Panc1 (cell line): ENCODE measurements around the gene SCARF2. TPM values are rescaled to one million over a fixed set of nuclear protein-coding genes. Genes with fewer than 3 reads are reported as not detected.

ENCODE experiments used
- ATAC-seq: fragments of 200-7000 bp; cut with Tn5 transposase; 2 replicates; pipeline ENCODE4 v1.9.1; 2020; ENCODE audit warnings: mild to moderate bottlenecking, moderate library complexity
- BruUV-seq: library from RNA; stranded (reverse); fragments of 400-500 nt; replicated peaks from 2 replicates; lab custom pipeline; 2021; lab: Mats Ljungman, UMichigan
- CTCF ChIA-PET: fragments of 300-600 bp; sonication (Branson Sonifier 250); formaldehyde crosslinking; loops from one replicate; lab custom pipeline; 2022; ENCODE audit warnings: antibody characterized with exemption; lab: Charles Lee
- POLR2A ChIA-PET: fragments of 300-600 bp; sonication (Branson Sonifier 250); formaldehyde crosslinking; loops from one replicate; lab custom pipeline; 2022; ENCODE audit warnings: antibody characterized with exemption; lab: Charles Lee
- DNase-seq: peaks from one replicate; pipeline ENCODE4 v3.0.0-alpha.2; 2010; ENCODE audit warnings: low read depth, low spot score
- H3K27ac ChIP-seq: 2 replicates; pipeline ENCODE4 v1.5.1; 2011; ENCODE audit warnings: mild to moderate bottlenecking, low read length, inconsistent platforms
- H3K27me3 ChIP-seq: fragments of 200-500 bp; sonication (Bioruptor generic); 2 replicates; pipeline ENCODE4 v1.6.0; 2014; ENCODE audit warnings: low read length, inconsistent platforms; ENCODE audit not compliant: control insufficient read depth, insufficient read depth
- H3K36me3 ChIP-seq: fragments of 200-500 bp; sonication (Bioruptor generic); 2 replicates; pipeline ENCODE4 v1.5.1; 2014; ENCODE audit warnings: inconsistent platforms, mild to moderate bottlenecking, low read length, moderate library complexity; ENCODE audit not compliant: control insufficient read depth, insufficient read depth
- H3K4me1 ChIP-seq: 2 replicates; pipeline ENCODE4 v1.5.1; 2011; ENCODE audit warnings: inconsistent platforms, mild to moderate bottlenecking, low read length, moderate library complexity; ENCODE audit not compliant: control insufficient read depth, insufficient read depth
- H3K4me3 ChIP-seq, 2 experiments: 2 replicates each; pipeline ENCODE4 v1.5.1; 2011 to 2012; ENCODE audit warnings: low read depth in 2 of 2, low read length in 2 of 2, mild to moderate bottlenecking in 2 of 2, inconsistent platforms in 1 of 2, moderate library complexity in 1 of 2
- H3K9me3 ChIP-seq: fragments of 200-500 bp; sonication (Bioruptor generic); 2 replicates; pipeline ENCODE4 v1.5.1; 2014; ENCODE audit warnings: low read depth, mild to moderate bottlenecking, inconsistent platforms, low read length, moderate library complexity; ENCODE audit not compliant: control insufficient read depth, insufficient read depth
- CTCF ChIP-seq: fragments of 450-650 bp; IDR thresholded peaks from 2 replicates; pipeline ENCODE4 v1.5.1; 2017; ENCODE audit warnings: mild to moderate bottlenecking
- POLR2AphosphoS5 ChIP-seq: IDR thresholded peaks from 2 replicates; pipeline ENCODE4 v1.6.1; 2012; ENCODE audit warnings: mild to moderate bottlenecking, low read depth, low read length, moderate library complexity
- REST ChIP-seq, 2 experiments: IDR thresholded peaks; 2 replicates each; pipeline ENCODE4 v1.6.1; 2011 to 2012; ENCODE audit warnings: low read depth in 2 of 2, control low read depth in 1 of 2, low read length in 1 of 2, mild to moderate bottlenecking in 1 of 2, moderate library complexity in 1 of 2; ENCODE audit not compliant: insufficient read depth in 1 of 2
- SIN3A ChIP-seq: IDR thresholded peaks from 2 replicates; pipeline ENCODE4 v1.6.1; 2012; ENCODE audit warnings: low read depth, mild to moderate bottlenecking, low read length, moderate library complexity, borderline replicate concordance; ENCODE audit not compliant: insufficient read depth
- TCF7L2 ChIP-seq: IDR thresholded peaks from 2 replicates; pipeline ENCODE4 v1.6.1; 2011; ENCODE audit warnings: mild to moderate bottlenecking, low read depth, low read length, inconsistent platforms
- in situ Hi-C: cut with HindIII; loops from 2 replicates; pipeline ENCODE4 v1.10.0; 2016; ENCODE audit warnings: low sequenced_read_pairs, low pct_unique_long_range_greater_than_20kb
- intact Hi-C: fragments of 100-400 bp; cut with micrococcal nuclease; formaldehyde crosslinking; loops from one replicate; pipeline ENCODE4 v1.10.0; 2022; ENCODE audit not compliant: unreplicated experiment
- total RNA-seq: library from RNA; stranded (reverse); gene quantifications from one replicate; pipeline ENCODE4 v1.2.1, GENCODE V29; 2021; ENCODE audit not compliant: unreplicated experiment

SCARF2 gene
- total RNA-seq, 1 experiment from 2014 or later: 3.2 TPM

DNA sequence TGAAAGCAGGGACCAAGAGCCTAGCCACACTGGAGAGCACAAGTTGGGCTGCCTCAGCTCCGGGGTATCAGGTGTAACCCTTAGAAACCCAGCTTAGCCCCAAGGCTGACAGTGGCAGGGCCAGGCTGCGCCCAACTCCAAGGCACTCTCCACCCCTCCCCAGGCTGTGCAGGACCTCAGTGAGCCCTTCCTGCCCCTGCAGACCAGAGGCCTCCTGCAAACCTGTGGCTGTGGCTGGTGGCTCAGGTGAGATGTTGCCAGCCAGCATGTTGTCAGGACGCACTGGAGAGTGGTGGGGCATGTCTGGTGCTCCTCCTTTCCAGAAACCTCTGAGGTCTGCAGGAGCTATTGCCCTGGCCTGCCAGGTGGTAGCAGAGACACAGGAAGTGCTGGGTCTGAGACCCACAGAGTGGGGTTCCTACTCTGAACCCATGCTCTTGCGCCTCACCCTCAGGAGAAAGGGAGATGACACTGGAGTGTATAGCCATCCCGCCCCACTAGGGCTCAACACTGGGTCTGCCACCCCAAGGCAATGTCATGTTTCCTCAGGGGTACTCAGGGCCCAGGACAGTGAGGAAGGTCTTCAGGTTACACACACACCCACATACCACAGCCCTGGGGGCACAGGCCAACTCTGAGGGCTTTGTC is 2.4 kb upstream of the SCARF2 start:
- in situ Hi-C loops (no loop called here), intact Hi-C loops (no loop called here)
- Histone ChIP-seq H3K27me3 (no peaks in the 10 kb centered on the region), H3K4me1 (no peaks in the 10 kb centered on the region), H3K27ac (no peak overlapping the region), H3K9me3 (no peaks in the 10 kb centered on the region), H3K4me3 (no peak overlapping the region), H3K36me3 (no peaks in the 10 kb centered on the region)
- DNase-seq: no peak
- CTCF ChIA-PET: interaction anchor here (1.7 kb wide), 1 partner anchor 16 kb away, joined by 4 read pairs; no protein-coding TSS in a partner anchor
- BruUV-seq: no TSS peak
- POLR2A ChIA-PET: no interaction called here
- TF ChIP-seq CTCF (no peak), REST (IDR thresholded peaks at IDR 0.05; ENCODE audit: insufficient read depth in 1 of 2, low read depth in 2 of 2, low read length in 1 of 2) (no peak), SIN3A (no peak), TCF7L2 (no peak), POLR2AphosphoS5 (no peak)
- ATAC-seq: no peak

DNA sequence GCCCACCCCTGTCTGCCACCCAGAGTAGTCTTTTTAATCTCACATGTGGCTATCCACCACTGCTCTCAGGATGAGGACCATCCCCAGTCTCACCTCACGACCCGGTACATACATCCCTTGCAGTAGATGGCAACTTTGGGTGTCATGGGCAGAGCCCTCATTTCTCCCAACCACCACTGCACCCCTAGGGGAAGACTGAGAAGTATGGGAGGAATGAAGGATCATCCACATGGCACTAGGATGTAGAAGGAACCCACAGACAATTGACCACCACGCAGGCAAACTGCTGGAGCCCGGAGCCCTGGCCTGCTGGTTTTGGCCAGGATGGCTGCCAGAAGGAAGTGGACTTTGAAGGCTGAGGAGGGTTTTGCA is 1.9 kb upstream of the SCARF2 start:
- Histone ChIP-seq H3K4me1 (no peaks in the 10 kb centered on the region), H3K9me3 (no peaks in the 10 kb centered on the region), H3K4me3 (no peak overlapping the region), H3K36me3 (no peaks in the 10 kb centered on the region), H3K27me3 (no peaks in the 10 kb centered on the region), H3K27ac (no peak overlapping the region)
- TF ChIP-seq REST (IDR thresholded peaks at IDR 0.05; ENCODE audit: insufficient read depth in 1 of 2, low read depth in 2 of 2, low read length in 1 of 2): no peak
- no peak for TF ChIP-seq POLR2AphosphoS5
- ATAC-seq (no peak), DNase-seq (no peak)
- ChIA-PET POLR2A (no interaction called here), CTCF (interaction anchor here (1.7 kb wide), 1 partner anchor 17 kb away, joined by 4 read pairs; no protein-coding TSS in a partner anchor)
- BruUV-seq: no TSS peak
- intact Hi-C loops (no loop called here), in situ Hi-C loops (no loop called here)
